HG03469 (cell line): ENCODE measurements around the gene FDX1.

Source experiments
- ATAC-seq: cut with Tn5 transposase; IDR thresholded peaks from one replicate; pipeline ENCODE4 v1.9.1; 2021; ENCODE audit warnings: mild to moderate bottlenecking, moderate library complexity, moderate number of reproducible peaks; ENCODE audit not compliant: unreplicated experiment

The FDX1 gene

DNA sequence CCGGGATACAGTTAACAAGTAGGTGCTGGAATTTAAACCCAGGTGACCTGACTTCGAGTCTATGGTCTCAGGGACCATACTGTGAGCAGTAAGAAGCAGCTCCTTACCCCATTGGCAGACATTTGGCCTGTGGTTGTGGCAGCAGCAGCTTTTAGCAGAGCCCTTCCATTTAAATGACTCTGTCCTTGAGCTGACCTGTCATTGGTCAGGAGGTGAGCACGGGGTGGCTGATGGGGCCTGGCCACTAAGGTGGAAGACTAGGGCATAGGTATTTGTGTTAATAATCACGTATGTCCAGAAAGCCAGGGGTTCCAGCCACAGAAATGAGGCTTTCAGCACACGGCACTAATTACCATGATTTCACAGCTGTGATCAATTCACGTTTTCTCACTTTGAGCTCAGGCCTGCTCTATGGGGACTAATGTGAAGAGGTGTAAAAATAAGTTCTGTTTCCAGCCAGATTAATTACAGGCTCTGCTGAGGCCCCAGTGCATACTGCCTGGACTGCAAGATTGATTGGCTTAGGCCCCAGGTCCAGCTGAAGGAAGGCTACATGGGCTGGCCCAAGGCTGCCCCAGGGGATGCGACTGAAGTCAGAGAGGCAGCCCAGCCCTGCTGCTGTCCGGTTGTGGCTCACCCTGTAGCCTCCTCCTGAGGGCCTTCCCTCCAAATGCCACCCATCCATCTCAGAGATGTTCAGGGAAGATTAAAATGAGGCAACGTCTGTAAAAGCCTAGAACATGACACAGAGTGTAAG is 76.0 kb downstream of the FDX1 start:
- ATAC-seq, result no peak

DNA sequence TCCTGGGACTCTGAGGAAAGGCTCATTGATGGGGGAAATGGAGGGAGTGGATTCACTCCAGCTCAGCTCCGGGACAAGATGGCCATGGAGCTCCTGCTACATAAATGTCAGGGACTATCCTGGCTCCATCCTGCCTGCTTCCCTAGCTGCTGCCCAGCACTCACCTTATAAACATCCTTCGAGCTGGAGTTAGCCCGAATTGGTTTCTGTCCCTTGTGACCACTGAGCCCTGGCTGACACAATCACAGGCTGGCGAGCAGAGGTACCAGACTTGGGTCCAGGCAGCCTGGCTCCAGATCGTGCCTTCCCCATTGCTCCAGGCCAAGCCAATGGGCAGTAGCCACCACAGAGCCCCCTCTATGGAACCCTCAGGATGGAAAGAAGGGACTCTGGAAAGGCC is 77.6 kb downstream of the FDX1 start:
- ATAC-seq, result no peak

DNA sequence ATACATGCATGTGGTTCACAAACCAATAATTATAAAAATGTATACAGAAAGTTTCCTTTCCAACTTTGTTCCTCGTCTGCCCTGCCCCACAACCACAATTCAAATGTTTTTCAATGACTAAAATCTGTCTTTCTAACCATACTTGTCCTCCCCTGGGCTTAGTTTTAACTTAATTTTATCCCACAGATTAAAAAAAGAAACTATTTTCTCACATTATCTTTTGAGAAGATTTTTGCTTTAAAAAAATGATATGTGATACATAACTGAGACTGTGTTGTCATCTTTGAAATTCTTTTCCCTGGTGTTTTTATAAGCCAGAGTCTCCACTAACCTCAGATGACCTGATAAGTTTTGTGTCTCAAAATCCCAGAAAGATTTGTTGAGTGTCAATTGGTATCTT is 79.0 kb downstream of the FDX1 start:
- ATAC-seq, result no peak

DNA sequence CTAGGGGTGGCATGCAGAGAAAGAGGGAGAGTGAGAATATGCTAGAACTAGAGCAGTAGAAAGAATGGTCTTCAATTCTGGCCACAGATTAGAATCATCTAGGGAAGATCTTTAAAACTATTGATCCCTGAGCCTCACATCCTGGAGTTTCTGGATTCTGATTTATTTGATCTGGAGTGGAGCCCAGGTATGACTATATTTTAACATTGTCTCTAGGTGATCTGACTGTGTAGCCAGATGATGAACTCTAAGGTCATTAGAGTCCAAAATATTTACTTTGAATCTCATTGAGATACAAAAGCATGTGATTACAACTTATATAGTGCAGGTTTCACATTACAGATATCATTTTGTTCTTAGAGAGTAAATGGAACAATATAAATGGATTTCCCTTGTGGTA is 79.7 kb downstream of the FDX1 start:
- no peak for ATAC-seq

DNA sequence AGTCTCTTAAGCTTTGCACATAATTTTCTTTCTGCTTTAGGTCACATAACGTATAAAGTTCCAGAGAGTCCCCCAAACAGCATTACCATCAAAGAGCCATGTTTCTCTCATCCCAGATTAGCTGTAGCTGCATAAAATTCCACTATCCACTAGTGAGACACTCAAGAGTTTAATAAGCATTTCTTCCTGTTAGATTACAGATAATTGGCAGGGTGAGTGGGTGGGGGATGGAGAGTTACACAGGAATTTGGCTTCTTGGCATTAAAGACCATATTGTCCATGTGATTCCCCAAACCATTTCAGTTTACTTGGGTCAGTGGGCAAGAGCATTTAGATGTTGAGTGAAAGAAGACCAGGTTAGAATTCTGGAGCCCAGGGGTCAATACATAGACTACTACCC is 82.3 kb downstream of the FDX1 start:
- ATAC-seq, result no peak

DNA sequence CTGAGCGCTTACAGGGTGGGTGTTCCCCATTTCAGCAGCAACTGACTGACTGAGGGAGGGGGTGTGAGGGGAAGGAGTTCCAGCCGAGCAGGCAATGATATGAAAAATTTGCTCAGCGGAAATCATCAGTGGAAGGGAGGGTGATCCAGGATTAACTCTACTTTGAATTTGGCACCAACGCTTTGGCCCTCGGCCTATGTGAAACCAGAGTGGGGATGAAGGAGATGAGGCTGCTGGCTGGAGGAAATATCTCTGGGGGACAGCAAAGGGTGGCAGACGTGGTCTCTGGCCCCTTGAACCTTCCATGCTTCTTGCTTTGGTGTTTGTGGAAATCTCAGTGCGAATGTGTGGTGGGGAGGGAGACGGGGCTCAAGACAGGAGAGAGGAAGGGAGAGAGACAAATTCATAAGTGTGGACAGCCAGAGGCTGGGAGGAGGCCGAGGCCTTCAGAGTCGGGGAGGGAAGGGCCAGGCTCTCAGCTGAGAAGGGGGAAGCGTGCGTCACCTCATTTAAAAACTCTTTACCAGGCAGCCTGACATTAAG is 83.6 kb downstream of the FDX1 start:
- ATAC-seq, result no peak

DNA sequence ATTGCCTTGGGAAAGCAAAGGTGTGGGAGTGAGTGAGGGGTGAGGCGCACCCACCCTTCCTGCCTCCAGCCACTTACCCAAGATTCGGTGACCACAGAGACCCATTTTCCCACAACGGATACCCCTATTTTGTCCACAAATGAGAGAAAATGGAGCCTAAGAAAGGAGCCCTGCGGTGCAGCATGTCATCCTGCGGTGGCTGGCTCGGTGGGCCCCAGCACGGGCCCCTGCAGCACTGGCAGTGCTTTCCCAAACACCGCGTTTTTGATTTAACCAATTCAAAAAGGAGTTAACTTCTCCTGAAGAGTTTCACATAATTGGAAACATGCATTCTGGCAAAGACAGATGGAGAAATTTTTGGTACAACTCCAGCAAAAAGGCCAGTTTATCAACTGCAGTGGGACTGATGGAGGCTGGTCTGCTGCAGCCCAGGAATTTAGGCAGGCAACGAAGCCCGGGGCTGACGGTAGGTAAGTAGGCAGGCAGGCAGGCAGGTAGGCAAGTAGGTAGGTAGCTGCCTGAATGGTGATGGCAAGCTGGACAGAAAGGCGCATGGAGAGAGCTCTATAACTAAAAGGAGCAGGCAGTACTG is 84.2 kb downstream of the FDX1 start:
- ATAC-seq, result no peak
